AG09319 (cell line): ENCODE data around the gene KCNMB3.

Experiments
- DNase-seq: peaks from one replicate; pipeline ENCODE4 v3.0.0-alpha.2; 2010; ENCODE audit warnings: low read depth; ENCODE audit errors: extremely low read depth
- CTCF ChIP-seq: IDR thresholded peaks from 2 replicates; pipeline ENCODE4 v1.5.1; 2011; ENCODE audit warnings: low read depth, mild to moderate bottlenecking, inconsistent platforms, low read length, moderate library complexity

Gene KCNMB3

GRCh38 chr3:179250803-179251476 lies at the start of gene KCNMB3:
Gene KCNMB3 (minus strand): TSS chr3:179251114. CDS start chr3:179250990, 124 bp downstream.
- TF ChIP-seq CTCF: no peak

GRCh38 chr3:179299999-179300613 lies 49.2 kb upstream of the KCNMB3 start:
- DNase-seq: no peak
- no peak for TF ChIP-seq CTCF

More at GRCh38 chr3:179250803-179251476, at the start of gene KCNMB3:
- no peak for DNase-seq

- no peak for TF ChIP-seq CTCF
- no peak for DNase-seq
These were observed 48.4 kb upstream of the KCNMB3 start for GRCh38 chr3:179299316-179299715.

- no peak for DNase-seq
- no peak for TF ChIP-seq CTCF
These were observed 47.2 kb upstream of the KCNMB3 start for GRCh38 chr3:179297971-179298725.

GRCh38 chr3:179292450-179292849 lies 41.5 kb upstream of the KCNMB3 start:
- no peak for TF ChIP-seq CTCF
- DNase-seq: no peak

- DNase-seq: no peak
- no peak for TF ChIP-seq CTCF
These were observed 38.4 kb upstream of the KCNMB3 start for GRCh38 chr3:179289295-179289694.

- no peak for TF ChIP-seq CTCF
- DNase-seq: no peak
These were observed 37.9 kb upstream of the KCNMB3 start for GRCh38 chr3:179288845-179289244.
